Heart right ventricle (tissue), 16 donors: ENCODE measurements around the gene SPATA3. TPM values are rescaled to one million over a fixed set of nuclear protein-coding genes. Genes with fewer than 3 reads are reported as not detected.
A peak's percentile ranks its signal among the peaks of the same experiment; 100 is the strongest.

ENCODE experiments used
- ATAC-seq, 8 donors: fragments of 200-7000 bp; cut with Tn5 transposase; one replicate each; pipeline ENCODE4 v1.9.1; 2020; ENCODE audit warnings: mild to moderate bottlenecking in 8 of 8, moderate library complexity in 8 of 8, moderate number of reproducible peaks in 1 of 8
- DNase-seq, 2 donors: peaks; one replicate each; pipeline ENCODE4 v3.0.0-alpha.2; 2020
- H3K27ac ChIP-seq, 10 donors: fragments of 200-600 bp; sonication (generic) in 2 of 10; one replicate each; pipeline versions ENCODE4 v1.5.0 to v1.8.0; 2020 to 2022; ENCODE audit warnings: mild to moderate bottlenecking in 3 of 10
- H3K27me3 ChIP-seq, 7 donors: fragments of 200-600 bp; one replicate each; pipeline ENCODE4 v1.8.0; 2021 to 2022; ENCODE audit warnings: mild to moderate bottlenecking in 2 of 7
- H3K36me3 ChIP-seq, 9 donors: fragments of 200-600 bp; sonication (generic) in 1 of 9; one replicate each; pipeline versions ENCODE4 v1.5.0 to v1.8.0; 2020 to 2022; ENCODE audit warnings: mild to moderate bottlenecking in 2 of 9
- H3K4me1 ChIP-seq, 9 donors: fragments of 200-600 bp; sonication (generic) in 1 of 9; one replicate each; pipeline versions ENCODE4 v1.5.0 to v1.8.0; 2020 to 2022; ENCODE audit warnings: mild to moderate bottlenecking in 4 of 9
- H3K4me3 ChIP-seq, 10 donors: fragments of 200-600 bp; sonication (generic) in 2 of 10; one replicate each; pipeline versions ENCODE4 v1.5.0 to v1.8.0; 2020 to 2022; ENCODE audit warnings: mild to moderate bottlenecking in 7 of 10, moderate library complexity in 2 of 10
- H3K9me3 ChIP-seq, 11 donors: fragments of 200-600 bp in 10 of 11; sonication (generic) in 2 of 11; one replicate each; pipeline versions ENCODE4 v1.5.0 to v1.8.0; 2013 to 2022; ENCODE audit warnings: mild to moderate bottlenecking in 2 of 11, control low read depth in 1 of 11, moderate library complexity in 1 of 11
- WGBS, 2 donors: extraction: QIAGEN DNeasy Blood & Tissue Kit; methylation state at CpG; one replicate each; pipeline ENCODE4 v1.1.7; 2013; ENCODE audit warnings: inconsistent platforms in 1 of 2; 5-methylcytosine and 5-hydroxymethylcytosine counted together
- intact Hi-C, 10 donors: fragments of 100-400 bp; cut with DNase I; formaldehyde crosslinking; loops; one replicate each; pipeline versions ENCODE4 v1.11.1 to v1.14.2; 2022
- long read RNA-seq, 3 donors: library from polyadenylated mRNA; unstranded; transcript quantifications; one replicate each; pipeline ENCODE4 v2.0.0, GENCODE V29; 2020 to 2021
- polyA plus RNA-seq, 2 donors: library from polyadenylated mRNA; stranded (reverse); fragments of 200-250 nt; gene quantifications; one replicate each; pipeline ENCODE4 v1.2.3, GENCODE V29; 2013
- total RNA-seq, 10 donors: library from RNA; stranded (reverse); fragmentation: NEBNext Ultra II Directional in 3 of 10; extraction: Animal tissue kit (Norgen Biotek cat#: 25700) in 3 of 10; gene quantifications; one replicate each; pipeline versions ENCODE4 v1.2.1 to v1.2.4, GENCODE V29; 2021 to 2023
- TF ChIP-seq, protein P1 (sequence below), 9 donors: fragments of 200-600 bp; sonication (generic) in 2 of 9; IDR thresholded peaks; one replicate each; pipeline versions ENCODE4 v1.5.0 to v1.8.0; 2021 to 2022; ENCODE audit warnings: antibody characterized with exemption in 9 of 9, mild to moderate bottlenecking in 5 of 9, moderate library complexity in 1 of 9
- donor health status: Arrhythmogenic right ventricular cardiomyopathy.
- donor health status: ischemic (EF 13 %, LVEDD 7.1; RV severe dilation, severe dysfunction).
- donor health status: healthy with polysubstance abuse.
- donor health status: DM: no; HTN: yes; CAD: no.
- donor health status: DM: no; HTN: no; CAD: no.
- donor health status: ischemic (EF 25% LVEDD 6.9; RV normal size, moderate dysfunction).
- donor health status: ischemic (EF 25% LVEDD 5.7; RV mildly dilated, moderate dysfunction).
- donor health status: healthy.
- donor health status: DM: yes; HTN: yes; CAD: no.
- donor health status: Ischemic cardiomyopathy.
- donor health status: ischemic (EF 35%, LVEDD 5.7; RV mildly dilated, moderate dysfunction).
- donor health status: nonischemic (EF 11% LVEDD 7.7; RV severe dilation, severe dysfunction).
- donor health status: DM: yes; HTN: yes; CAD: no.
- donor health status: PGD.
- donor health status: ischemic (EF 29% LVEDD 5.4; RV normal size, mild dysfunction).
- donor health status: nonischemic (EF 23%, LVEDD 6.1; RV moderate dilation, normal function).

The SPATA3 gene
- not detected for total RNA-seq
- not detected for polyA plus RNA-seq
- long read RNA-seq, donor 1: 0 reads
- long read RNA-seq, donor 2: 0 reads
- long read RNA-seq, donor 3: 0 reads

DNA sequence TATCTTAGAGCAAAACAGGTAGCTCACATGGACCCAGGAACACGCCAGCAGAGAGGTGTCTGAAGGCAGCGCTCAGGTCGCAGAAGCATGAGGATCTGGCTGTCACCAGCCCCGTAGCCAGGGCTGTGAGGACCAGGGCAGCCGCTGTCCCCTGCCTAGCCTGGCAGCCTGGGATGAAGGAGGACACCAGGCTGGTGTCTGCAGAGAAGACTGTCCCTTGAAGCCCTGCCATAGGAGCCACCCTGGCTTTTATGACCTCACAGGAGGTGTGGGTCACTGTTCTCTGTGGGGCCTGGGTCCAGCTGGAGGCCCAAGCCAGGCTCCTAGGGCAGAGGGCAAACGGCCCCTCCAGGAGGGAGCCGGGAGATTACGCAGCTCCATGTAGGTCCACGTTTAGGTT lies at the start of gene SPATA3:
Gene SPATA3, plus strand, starts transcription at position 301 of the 400 bp plus-strand sequence. CDS start 113 bp downstream, outside the sequence.
- intact Hi-C loops: no loop called here

DNA sequence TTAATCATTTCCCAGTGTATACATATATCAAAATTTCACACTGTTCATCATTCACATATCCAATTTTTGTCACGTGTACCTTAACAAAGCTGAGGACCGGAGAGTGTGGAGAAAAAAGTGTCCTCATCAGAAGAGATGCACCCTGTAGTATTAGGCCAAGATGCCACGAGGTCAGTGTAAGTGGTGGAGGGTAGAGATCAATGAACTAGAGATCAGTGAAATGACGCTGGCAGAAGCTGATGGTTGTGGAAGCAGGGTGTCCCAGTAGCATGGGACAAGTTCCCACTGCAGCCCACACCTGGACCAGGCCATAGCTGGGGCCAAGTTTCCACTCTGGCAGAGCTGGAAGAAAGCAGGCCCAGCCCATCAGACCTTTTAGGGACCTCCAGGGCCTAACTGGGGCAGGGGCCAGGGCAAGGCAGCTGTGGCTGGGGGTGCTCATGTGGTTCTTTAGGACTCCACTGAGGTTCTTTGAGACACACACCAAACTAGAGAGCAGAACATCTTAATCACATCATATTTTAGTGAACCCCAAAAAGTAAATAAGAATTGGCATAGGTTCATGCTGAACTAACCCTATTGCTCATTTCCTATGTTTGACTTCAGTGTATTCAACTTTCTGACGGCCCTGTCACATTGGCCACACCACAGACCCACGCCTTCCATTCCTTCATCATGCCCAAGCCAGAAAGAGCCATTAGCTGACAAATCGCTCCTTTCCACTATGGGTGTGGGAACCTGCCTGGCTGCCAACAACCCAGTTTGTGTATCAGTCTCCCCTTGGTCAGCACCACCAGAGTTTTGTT lies 49.3 kb upstream of the SPATA3 start:
- H3K27ac ChIP-seq: no peak overlapping the region
- no peak for ATAC-seq
- no peaks in the 10 kb centered on the region for H3K9me3 ChIP-seq
- intact Hi-C loops: no loop called here
- H3K4me1 ChIP-seq: peaks cover 0 to 6% (median 0%) of the 10 kb centered on the region in 9 donors
- WGBS, 2 donors: 88 to 91% methylated on average over 7 of the region's 7 CpGs
- H3K27me3 ChIP-seq: peaks cover 0 to 5% (median 0%) of the 10 kb centered on the region in 7 donors
- no peaks in the 10 kb centered on the region for H3K36me3 ChIP-seq
- DNase-seq: no peak
- TF ChIP-seq, protein P1, sequence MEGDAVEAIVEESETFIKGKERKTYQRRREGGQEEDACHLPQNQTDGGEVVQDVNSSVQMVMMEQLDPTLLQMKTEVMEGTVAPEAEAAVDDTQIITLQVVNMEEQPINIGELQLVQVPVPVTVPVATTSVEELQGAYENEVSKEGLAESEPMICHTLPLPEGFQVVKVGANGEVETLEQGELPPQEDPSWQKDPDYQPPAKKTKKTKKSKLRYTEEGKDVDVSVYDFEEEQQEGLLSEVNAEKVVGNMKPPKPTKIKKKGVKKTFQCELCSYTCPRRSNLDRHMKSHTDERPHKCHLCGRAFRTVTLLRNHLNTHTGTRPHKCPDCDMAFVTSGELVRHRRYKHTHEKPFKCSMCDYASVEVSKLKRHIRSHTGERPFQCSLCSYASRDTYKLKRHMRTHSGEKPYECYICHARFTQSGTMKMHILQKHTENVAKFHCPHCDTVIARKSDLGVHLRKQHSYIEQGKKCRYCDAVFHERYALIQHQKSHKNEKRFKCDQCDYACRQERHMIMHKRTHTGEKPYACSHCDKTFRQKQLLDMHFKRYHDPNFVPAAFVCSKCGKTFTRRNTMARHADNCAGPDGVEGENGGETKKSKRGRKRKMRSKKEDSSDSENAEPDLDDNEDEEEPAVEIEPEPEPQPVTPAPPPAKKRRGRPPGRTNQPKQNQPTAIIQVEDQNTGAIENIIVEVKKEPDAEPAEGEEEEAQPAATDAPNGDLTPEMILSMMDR (IDR thresholded peaks at IDR 0.05): no peak
- H3K4me3 ChIP-seq: no peak overlapping the region

More for the DNA sequence above, at the start of gene SPATA3:
- Histone ChIP-seq H3K27me3 (peaks cover 4 to 93% (median 63%) of the 10 kb centered on the region in 7 donors), H3K27ac (no peak within 1 kb of the TSS), H3K36me3 (no peaks in the 10 kb centered on the region), H3K9me3 (no peaks in the 10 kb centered on the region), H3K4me1 (no peaks in the 10 kb centered on the region), H3K4me3 (no peak within 1 kb of the TSS)
- TF ChIP-seq, protein P1 (IDR thresholded peaks at IDR 0.05): no peak
- no peak for DNase-seq
- 87 to 88% methylated on average over 8 to 9 of the region's 9 CpGs for WGBS, 2 donors
- ATAC-seq: no peak

DNA sequence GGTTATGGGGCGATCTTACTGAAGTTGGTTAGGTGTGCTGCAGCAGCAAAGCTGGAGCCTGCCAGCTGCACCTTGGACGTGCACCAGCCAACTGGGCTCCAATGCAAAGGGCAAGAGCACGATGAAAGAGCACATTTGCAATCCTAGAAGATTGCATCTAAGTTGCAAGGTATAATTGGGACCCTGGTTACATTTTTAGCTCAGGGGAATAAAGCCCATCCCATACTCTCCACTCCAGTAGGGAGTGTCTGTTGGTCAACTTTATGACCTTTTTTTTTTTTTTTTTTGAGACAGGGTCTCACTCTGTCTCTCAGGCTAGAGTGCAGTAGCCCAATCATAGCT lies 48.7 kb upstream of the SPATA3 start:
- ATAC-seq: no peak
- 90 to 93% methylated on average over 3 of the region's 3 CpGs for WGBS, 2 donors
- H3K36me3 ChIP-seq: no peaks in the 10 kb centered on the region
- H3K4me3 ChIP-seq: no peak overlapping the region
- intact Hi-C loops: no loop called here
- H3K9me3 ChIP-seq: no peaks in the 10 kb centered on the region
- no peak for DNase-seq
- TF ChIP-seq, protein P1 (IDR thresholded peaks at IDR 0.05): no peak
- no peak overlapping the region for H3K27ac ChIP-seq
- peaks cover 0 to 1% (median 0%) of the 10 kb centered on the region in 7 donors for H3K27me3 ChIP-seq
- H3K4me1 ChIP-seq: peaks cover 0 to 6% (median 0%) of the 10 kb centered on the region in 9 donors

DNA sequence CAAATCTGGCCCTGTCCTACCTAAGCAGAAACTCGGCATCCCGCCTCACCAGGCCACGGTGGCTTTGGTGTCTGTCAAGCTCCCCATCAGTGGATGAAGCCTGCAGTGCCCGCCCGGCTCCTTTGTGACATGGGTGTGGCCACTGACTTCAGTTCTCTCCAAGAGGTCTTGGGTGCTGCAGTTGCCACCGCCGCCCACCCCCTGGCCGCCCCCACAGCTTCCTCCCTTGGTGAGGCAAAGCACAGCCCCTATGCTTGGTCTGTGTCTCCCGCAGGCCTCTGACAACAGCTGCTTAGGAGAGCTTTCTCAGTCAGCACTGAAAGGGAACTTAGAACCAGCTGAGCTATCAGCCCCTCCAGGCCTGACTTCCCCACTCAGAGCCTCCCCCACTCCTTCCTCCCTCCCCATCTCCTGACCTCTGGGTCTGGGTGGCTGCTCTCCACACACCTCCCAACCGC lies 48.0 kb upstream of the SPATA3 start:
- no peak overlapping the region for H3K27ac ChIP-seq
- ATAC-seq: peak in 2 of 8 donors; percentile 27 to 38
- no peak for DNase-seq
- intact Hi-C loops: no loop called here
- H3K4me3 ChIP-seq: no peak overlapping the region
- H3K4me1 ChIP-seq: peaks cover 0 to 6% (median 0%) of the 10 kb centered on the region in 9 donors
- 77 to 84% methylated on average over 10 of the region's 10 CpGs for WGBS, 2 donors
- no peaks in the 10 kb centered on the region for H3K27me3 ChIP-seq
- H3K36me3 ChIP-seq: no peaks in the 10 kb centered on the region
- no peaks in the 10 kb centered on the region for H3K9me3 ChIP-seq
- TF ChIP-seq, protein P1 (IDR thresholded peaks at IDR 0.05): no peak
